IMR-90 (cell line): ENCODE measurements around the gene CCDC167. TPM values are rescaled to one million over a fixed set of nuclear protein-coding genes. Genes with fewer than 3 reads are reported as not detected.

Source experiments
- ATAC-seq: fragments of 200-7000 bp; cut with Tn5 transposase; 2 replicates; pipeline ENCODE4 v1.9.1; 2020; ENCODE audit warnings: low read depth, mild to moderate bottlenecking, moderate library complexity
- BruUV-seq: library from RNA; stranded (reverse); fragments of 400-500 nt; replicated peaks from 2 replicates; lab custom pipeline; 2021; lab: Mats Ljungman, UMichigan
- CTCF ChIA-PET: fragments of 300-600 bp; formaldehyde crosslinking; extraction: SDS; loops from one replicate; lab custom pipeline; 2021; ENCODE audit warnings: antibody characterized with exemption; lab: Yijun Ruan, JAX
- POLR2A ChIA-PET: fragments of 300-600 bp; sonication (Branson Sonifier 250); formaldehyde crosslinking; loops from one replicate; lab custom pipeline; 2022; ENCODE audit warnings: antibody characterized with exemption; ENCODE audit not compliant: unreplicated experiment; lab: Charles Lee
- DNase-seq: peaks from one replicate; pipeline ENCODE4 v3.0.0; 2013
- H2AFZ ChIP-seq: replicated peaks from 2 replicates; pipeline ENCODE3; 2013; ENCODE audit warnings: low read length, mild to moderate bottlenecking; ENCODE audit not compliant: poor library complexity
- H2AK5ac ChIP-seq: 2 replicates; pipeline ENCODE4 v1.6.1; 2013; ENCODE audit warnings: low read depth, low read length, inconsistent platforms
- H2AK9ac ChIP-seq: replicated peaks from 2 replicates; pipeline ENCODE3; 2013; ENCODE audit warnings: mild to moderate bottlenecking, low read depth, low read length, moderate library complexity; ENCODE audit not compliant: poor library complexity
- H2BK120ac ChIP-seq: 2 replicates; pipeline ENCODE4 v1.6.1; 2013; ENCODE audit warnings: low read depth, low read length, inconsistent platforms
- H2BK15ac ChIP-seq: 3 replicates; pipeline ENCODE4 v1.6.1; 2013; ENCODE audit warnings: low read depth, low read length, inconsistent platforms
- H2BK20ac ChIP-seq: 2 replicates; pipeline ENCODE4 v1.6.1; 2013; ENCODE audit warnings: low read depth, mild to moderate bottlenecking, inconsistent platforms, low read length, moderate library complexity
- H2BK5ac ChIP-seq: 2 replicates; pipeline ENCODE4 v1.6.1; 2013; ENCODE audit warnings: mild to moderate bottlenecking, low read depth, low read length, inconsistent platforms; ENCODE audit not compliant: poor library complexity, severe bottlenecking
- H3K14ac ChIP-seq: replicated peaks from 2 replicates; pipeline ENCODE4 v1.6.1; 2013; ENCODE audit warnings: low read depth, low read length, inconsistent platforms
- H3K18ac ChIP-seq: 2 replicates; pipeline ENCODE4 v1.6.1; 2013; ENCODE audit warnings: low read depth, low read length, control low read depth
- H3K23ac ChIP-seq: 2 replicates; pipeline ENCODE4 v1.6.1; 2013; ENCODE audit warnings: low read depth, low read length, inconsistent platforms
- H3K27ac ChIP-seq: 2 replicates; pipeline ENCODE4 v1.5.1; 2013; ENCODE audit warnings: mild to moderate bottlenecking, control low read depth, low read length; ENCODE audit not compliant: insufficient read depth
- H3K27me3 ChIP-seq: 2 replicates; pipeline ENCODE4 v1.6.1; 2013; ENCODE audit warnings: low read length; ENCODE audit not compliant: control insufficient read depth, insufficient read depth
- H3K36me3 ChIP-seq: 2 replicates; pipeline ENCODE4 v1.6.1; 2013; ENCODE audit warnings: low read length, mixed read lengths; ENCODE audit not compliant: control insufficient read depth, insufficient read depth
- H3K4ac ChIP-seq: 2 replicates; pipeline ENCODE4 v1.6.1; 2013; ENCODE audit warnings: low read depth, low read length, inconsistent platforms
- H3K4me1 ChIP-seq: 2 replicates; pipeline ENCODE4 v1.6.1; 2013; ENCODE audit warnings: low read length, mixed read lengths; ENCODE audit not compliant: control insufficient read depth, insufficient read depth
- H3K4me2 ChIP-seq: 2 replicates; pipeline ENCODE4 v1.6.1; 2013; ENCODE audit warnings: low read depth, mild to moderate bottlenecking, control low read depth, low read length, moderate library complexity
- H3K4me3 ChIP-seq: 2 replicates; pipeline ENCODE4 v1.5.1; 2013; ENCODE audit warnings: low read depth, mild to moderate bottlenecking, control low read depth, low read length, moderate library complexity; ENCODE audit not compliant: insufficient read depth
- H3K56ac ChIP-seq: 2 replicates; pipeline ENCODE4 v1.6.1; 2013; ENCODE audit warnings: low read length, inconsistent platforms; ENCODE audit not compliant: insufficient read depth; ENCODE audit errors: extremely low read depth
- H3K79me1 ChIP-seq, 2 experiments: 2 replicates each; pipeline ENCODE4 v1.6.1; 2013; ENCODE audit warnings: low read length in 2 of 2, inconsistent platforms in 1 of 2, low read depth in 1 of 2
- H3K9ac ChIP-seq: 2 replicates; pipeline ENCODE4 v1.6.1; 2013; ENCODE audit warnings: low read depth, low read length, control low read depth
- H3K9me1 ChIP-seq: 2 replicates; pipeline ENCODE4 v1.6.1; 2013; ENCODE audit warnings: low read length, inconsistent platforms; ENCODE audit not compliant: insufficient read depth
- H3K9me3 ChIP-seq: 2 replicates; pipeline ENCODE4 v1.6.1; 2013; ENCODE audit warnings: low read length; ENCODE audit not compliant: control insufficient read depth, insufficient read depth
- H4K20me1 ChIP-seq: 2 replicates; pipeline ENCODE4 v1.6.1; 2013; ENCODE audit warnings: low read length, inconsistent platforms; ENCODE audit not compliant: insufficient read depth
- H4K5ac ChIP-seq: 2 replicates; pipeline ENCODE4 v1.6.1; 2013; ENCODE audit warnings: mild to moderate bottlenecking, low read depth, low read length, control low read depth
- H4K8ac ChIP-seq, 2 experiments: 2 replicates each; pipeline ENCODE4 v1.6.1; 2013; ENCODE audit warnings: low read depth in 2 of 2, low read length in 2 of 2, control low read depth in 1 of 2, inconsistent platforms in 1 of 2
- H4K91ac ChIP-seq: 2 replicates; pipeline ENCODE4 v1.6.1; 2013; ENCODE audit warnings: low read depth, low read length, inconsistent platforms; ENCODE audit not compliant: insufficient read depth
- BHLHE40 ChIP-seq: fragments of 150-350 bp; IDR thresholded peaks from 2 replicates; pipeline ENCODE4 v1.6.1; 2016; ENCODE audit warnings: mild to moderate bottlenecking, low read depth, low read length
- CEBPB ChIP-seq: IDR thresholded peaks from 2 replicates; pipeline ENCODE4 v1.6.1; 2012; ENCODE audit warnings: low read depth, low read length, improper control_type of control experiment
- FOS ChIP-seq: fragments of 150-350 bp; IDR thresholded peaks from 2 replicates; pipeline ENCODE4 v1.6.1; 2016; ENCODE audit warnings: low read depth, low read length
- MAZ ChIP-seq: IDR thresholded peaks from 2 replicates; pipeline ENCODE4 v1.6.1; 2012; ENCODE audit warnings: low read depth, mild to moderate bottlenecking, low read length, improper control_type of control experiment, moderate library complexity, borderline replicate concordance
- MXI1 ChIP-seq: IDR thresholded peaks from 2 replicates; pipeline ENCODE4 v1.6.1; 2012; ENCODE audit warnings: low read depth, mild to moderate bottlenecking, low read length, moderate library complexity, borderline replicate concordance
- NFE2L2 ChIP-seq: fragments of 150-350 bp; IDR thresholded peaks from 2 replicates; pipeline ENCODE4 v1.6.1; 2016; ENCODE audit warnings: low read depth, mild to moderate bottlenecking, low read length
- POLR2A ChIP-seq: IDR thresholded peaks from 2 replicates; pipeline ENCODE4 v1.6.1; 2012; ENCODE audit warnings: mild to moderate bottlenecking, low read depth, low read length
- RAD21 ChIP-seq: IDR thresholded peaks from 2 replicates; pipeline ENCODE4 v1.6.1; 2012; ENCODE audit warnings: low read length, improper control_type of control experiment
- RFX5 ChIP-seq: IDR thresholded peaks from 2 replicates; pipeline ENCODE4 v1.8.0; 2012; ENCODE audit warnings: low read depth, mild to moderate bottlenecking, low read length, moderate library complexity
- whole genome bisulfite sequencing, 2 experiments: methylation state at CpG; one replicate each; pipeline versions ENCODE4 v1.1.5 to v1.1.7; 2013; ENCODE audit warnings: missing lambda C conversion rate in 2 of 2; ENCODE audit not compliant: insufficient read length in 1 of 2; ENCODE audit errors: extremely low coverage in 2 of 2; 5-methylcytosine and 5-hydroxymethylcytosine counted together
- dilution Hi-C: fragments of 300-500 bp; cut with HindIII; formaldehyde crosslinking; loops from one replicate; pipeline ENCODE4 v1.14.3; 2018; ENCODE audit warnings: low sequenced_read_pairs; ENCODE audit not compliant: unreplicated experiment
- in situ Hi-C: fragments of 300-500 bp; cut with MboI; formaldehyde crosslinking; loops from 3 replicates; pipeline ENCODE4 v1.14.3; 2019; ENCODE audit warnings: low sequenced_read_pairs, inconsistent platforms, mixed read lengths
- intact Hi-C: fragments of 100-400 bp; cut with micrococcal nuclease; formaldehyde crosslinking; loops from 2 replicates; pipeline ENCODE4 v1.10.0; 2022
- polyA plus RNA-seq, 3 experiments: library from polyadenylated mRNA; depleted of rRNA; stranded (reverse); fragments of >200 nt; gene quantifications; 2 replicates each; pipeline ENCODE4 v1.2.3, GENCODE V29; 2012; ENCODE audit warnings: low replicate concordance in 1 of 3
- total RNA-seq: library from RNA; depleted of rRNA; stranded (reverse); fragments of >200 nt; gene quantifications from 2 replicates; pipeline ENCODE4 v1.2.3, GENCODE V29; 2012
- TF ChIP-seq, protein P1 (sequence below): conservative IDR thresholded peaks from 2 replicates; pipeline ENCODE4 v1.5.1; 2012; ENCODE audit warnings: mild to moderate bottlenecking, low read depth, low read length, improper control_type of control experiment
- TF ChIP-seq, protein P2 (sequence below): fragments of 150-350 bp; IDR thresholded peaks from 2 replicates; pipeline ENCODE4 v1.6.1; 2017; ENCODE audit warnings: mild to moderate bottlenecking, antibody characterized with exemption, low read length, low read depth

Gene CCDC167
- total and polyA plus RNA-seq, 2 of the 4 experiments (the other 2 are of a cell fraction), result 35.8 to 96.8 TPM

GRCh38 chr6:37513155-37513554, 13.5 kb upstream of the CCDC167 start:
- intact Hi-C loops (no loop called here), dilution Hi-C loops (no loop called here), in situ Hi-C loops (no loop called here)
- Histone ChIP-seq H4K91ac (no peak overlapping the region), H2AK5ac (no peak overlapping the region), H3K9me1 (no peaks in the 10 kb centered on the region), H2BK5ac (no peak overlapping the region), H3K27ac (no peak overlapping the region), H3K9ac (no peak overlapping the region), H3K9me3 (no peaks in the 10 kb centered on the region), H3K27me3 (peaks cover 60% of the 10 kb centered on the region), H3K4ac (no peak overlapping the region), H3K23ac (no peak overlapping the region), H4K5ac (no peak overlapping the region), H3K79me1 (no peaks in the 10 kb centered on the region), H3K56ac (no peak overlapping the region), H2AK9ac (no peak overlapping the region), H4K20me1 (no peaks in the 10 kb centered on the region), H2BK20ac (no peak overlapping the region), H3K4me3 (no peak overlapping the region), H3K18ac (no peak overlapping the region), H2BK15ac (no peak overlapping the region), H3K4me1 (peaks cover 3% of the 10 kb centered on the region; the same call in 1 of the 2 replicates), H4K8ac (no peak overlapping the region), H2BK120ac (no peak overlapping the region), H3K4me2 (no peak overlapping the region), H2AFZ (peak overlapping the region; percentile 2), H3K14ac (no peak overlapping the region), H3K36me3 (no peaks in the 10 kb centered on the region)
- BruUV-seq, result no TSS peak
- TF ChIP-seq POLR2A, result no peak
- no peak for TF ChIP-seq MXI1
- no peak for TF ChIP-seq NFE2L2
- no peak for TF ChIP-seq BHLHE40
- no peak for TF ChIP-seq RFX5
- TF ChIP-seq FOS, result no peak
- TF ChIP-seq CEBPB, result no peak
- TF ChIP-seq, protein P1, sequence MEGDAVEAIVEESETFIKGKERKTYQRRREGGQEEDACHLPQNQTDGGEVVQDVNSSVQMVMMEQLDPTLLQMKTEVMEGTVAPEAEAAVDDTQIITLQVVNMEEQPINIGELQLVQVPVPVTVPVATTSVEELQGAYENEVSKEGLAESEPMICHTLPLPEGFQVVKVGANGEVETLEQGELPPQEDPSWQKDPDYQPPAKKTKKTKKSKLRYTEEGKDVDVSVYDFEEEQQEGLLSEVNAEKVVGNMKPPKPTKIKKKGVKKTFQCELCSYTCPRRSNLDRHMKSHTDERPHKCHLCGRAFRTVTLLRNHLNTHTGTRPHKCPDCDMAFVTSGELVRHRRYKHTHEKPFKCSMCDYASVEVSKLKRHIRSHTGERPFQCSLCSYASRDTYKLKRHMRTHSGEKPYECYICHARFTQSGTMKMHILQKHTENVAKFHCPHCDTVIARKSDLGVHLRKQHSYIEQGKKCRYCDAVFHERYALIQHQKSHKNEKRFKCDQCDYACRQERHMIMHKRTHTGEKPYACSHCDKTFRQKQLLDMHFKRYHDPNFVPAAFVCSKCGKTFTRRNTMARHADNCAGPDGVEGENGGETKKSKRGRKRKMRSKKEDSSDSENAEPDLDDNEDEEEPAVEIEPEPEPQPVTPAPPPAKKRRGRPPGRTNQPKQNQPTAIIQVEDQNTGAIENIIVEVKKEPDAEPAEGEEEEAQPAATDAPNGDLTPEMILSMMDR, result no peak
- TF ChIP-seq RAD21, result no peak
- TF ChIP-seq MAZ, result no peak
- TF ChIP-seq, protein P2, sequence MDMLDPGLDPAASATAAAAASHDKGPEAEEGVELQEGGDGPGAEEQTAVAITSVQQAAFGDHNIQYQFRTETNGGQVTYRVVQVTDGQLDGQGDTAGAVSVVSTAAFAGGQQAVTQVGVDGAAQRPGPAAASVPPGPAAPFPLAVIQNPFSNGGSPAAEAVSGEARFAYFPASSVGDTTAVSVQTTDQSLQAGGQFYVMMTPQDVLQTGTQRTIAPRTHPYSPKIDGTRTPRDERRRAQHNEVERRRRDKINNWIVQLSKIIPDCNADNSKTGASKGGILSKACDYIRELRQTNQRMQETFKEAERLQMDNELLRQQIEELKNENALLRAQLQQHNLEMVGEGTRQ, result no peak
- no peak for ATAC-seq
- WGBS, 2 experiments, result 34% methylated on average over 4 of the region's 9 CpGs; no CpG with 5 or more reads in 1 of the 2 experiments
- no peak for DNase-seq
- CTCF ChIA-PET, result no interaction called here
- POLR2A ChIA-PET, result no interaction called here
